Right lobe of liver (tissue), 6 donors: ENCODE data around the gene KIF2A. TPM values are rescaled to one million over a fixed set of nuclear protein-coding genes. Genes with fewer than 3 reads are reported as not detected.

Experiments used
- ATAC-seq, 4 donors: fragments of 200-7000 bp; cut with Tn5 transposase; one replicate each; pipeline ENCODE4 v1.9.1; 2020; ENCODE audit warnings: mild to moderate bottlenecking in 4 of 4, moderate library complexity in 4 of 4
- DNase-seq, 3 donors: peaks; one replicate each; pipeline ENCODE4 v3.0.0-alpha.2; 2020
- H3K27ac ChIP-seq, 3 donors: fragments of 200-600 bp; one replicate each; pipeline ENCODE4 v1.8.0; 2022
- H3K27me3 ChIP-seq, 2 donors: fragments of 200-600 bp; one replicate each; pipeline ENCODE4 v1.8.0; 2022
- H3K36me3 ChIP-seq, 4 donors: fragments of 200-600 bp; sonication (generic) in 1 of 4; one replicate each; pipeline versions ENCODE4 v1.5.1 to v1.8.0; 2017 to 2022; ENCODE audit warnings: control low read depth in 1 of 4
- H3K4me1 ChIP-seq, 4 donors: fragments of 200-600 bp; sonication (generic) in 1 of 4; one replicate each; pipeline versions ENCODE4 v1.5.1 to v1.8.0; 2017 to 2022; ENCODE audit warnings: control low read depth in 1 of 4
- H3K4me3 ChIP-seq, 3 donors: fragments of 200-600 bp; one replicate each; pipeline ENCODE4 v1.8.0; 2022
- H3K9me3 ChIP-seq, 4 donors: fragments of 200-600 bp; sonication (generic) in 1 of 4; one replicate each; pipeline versions ENCODE4 v1.5.1 to v1.8.0; 2017 to 2022; ENCODE audit warnings: control low read depth in 1 of 4
- POLR2A ChIP-seq: fragments of 450-650 bp; IDR thresholded peaks from one replicate; pipeline ENCODE4 v1.6.1; 2017; ENCODE audit warnings: antibody characterized with exemption, mild to moderate bottlenecking
- WGBS: methylation state at CpG from one replicate; pipeline ENCODE4 v1.1.6; 2018; ENCODE audit warnings: low coverage, low lambda C conversion rate; ENCODE audit not compliant: insufficient coverage; ENCODE audit errors: missing lambda C conversion rate; 5-methylcytosine and 5-hydroxymethylcytosine counted together
- intact Hi-C, 2 donors: fragments of 100-400 bp; cut with DNase I; formaldehyde crosslinking; loops; one replicate each; pipeline versions ENCODE4 v1.11.2 to v1.14.1; 2022
- total RNA-seq, 6 experiments: library from RNA; depleted of rRNA in 2 of 6; stranded (reverse); fragments of >200 nt in 2 of 6; fragmentation: NEBNext Ultra II Directional in 3 of 6; extraction: Animal tissue kit (Norgen Biotek cat#: 25700) in 3 of 6; gene quantifications; one replicate each; pipeline versions ENCODE4 v1.1.0 to v1.2.4, GENCODE V29; 2016 to 2023
- TF ChIP-seq, protein P1 (sequence below), 4 donors: fragments of 200-600 bp in 3 of 4; fragments of 450-650 bp in 1 of 4; IDR thresholded peaks; one replicate each; pipeline versions ENCODE4 v1.5.1 to v1.8.0; 2016 to 2022; ENCODE audit warnings: antibody characterized with exemption in 4 of 4, mild to moderate bottlenecking in 2 of 4
- donor health status: DM: no; HTN: yes; CAD: no.
- donor health status: DM: no; HTN: no; CAD: no.
- donor health status: DM: no; HTN: no; CAD: no.
- donor health status: DM: no; HTN: yes; CAD: no.
- donor health status: DM: no; HTN: yes; CAD: no.

The KIF2A gene
- total RNA-seq, 6 experiments from 2014 or later = 4.9 to 10.2 (median 6.7) TPM

DNA sequence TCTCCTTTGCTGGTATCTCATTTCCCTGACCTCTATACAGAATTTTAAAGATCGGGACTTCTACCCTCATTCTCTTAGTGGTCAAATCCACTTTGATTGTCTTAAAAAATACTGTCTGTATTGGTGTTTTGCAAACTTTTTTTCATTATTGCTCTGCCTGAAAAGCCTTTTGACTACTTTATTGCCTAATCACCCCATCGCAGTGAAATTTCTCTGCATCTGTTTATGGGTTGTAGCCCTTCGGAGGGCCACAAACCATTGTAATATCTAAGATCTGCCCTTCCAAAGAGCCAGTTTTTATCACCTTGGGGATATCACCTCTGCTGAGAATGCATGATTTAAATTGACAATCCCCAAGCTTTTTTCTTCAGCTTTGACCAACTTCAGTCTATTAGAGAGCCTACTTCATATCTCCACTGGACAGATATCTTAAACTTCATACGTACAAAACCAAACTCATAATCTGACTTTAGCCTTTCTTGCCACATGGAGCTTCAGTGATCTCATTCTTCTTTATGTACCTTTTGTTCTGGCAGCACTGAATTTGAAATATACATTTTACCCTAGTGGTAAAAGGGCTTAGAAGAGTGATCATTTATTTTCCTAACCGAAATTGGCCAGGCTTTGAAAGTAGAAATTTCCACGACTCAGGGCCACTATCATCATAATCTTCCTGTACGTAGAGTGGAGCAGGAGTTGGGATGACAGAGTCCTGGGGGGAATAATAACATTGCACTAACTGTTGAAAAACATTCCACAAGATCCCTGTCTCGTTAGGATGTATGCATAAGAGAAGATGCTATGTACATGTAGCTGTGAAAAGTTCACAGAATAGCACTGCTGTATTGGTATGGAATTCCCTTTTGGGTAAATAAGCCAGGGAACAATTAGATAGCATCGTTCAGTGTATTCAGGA, 21.4 kb downstream of the KIF2A start:
- no peak for DNase-seq
- intact Hi-C loops = no loop called here
- ATAC-seq = no peak
- H3K9me3 ChIP-seq = no peaks in the 10 kb centered on the region
- no peaks in the 10 kb centered on the region for H3K4me1 ChIP-seq
- TF ChIP-seq, protein P1, sequence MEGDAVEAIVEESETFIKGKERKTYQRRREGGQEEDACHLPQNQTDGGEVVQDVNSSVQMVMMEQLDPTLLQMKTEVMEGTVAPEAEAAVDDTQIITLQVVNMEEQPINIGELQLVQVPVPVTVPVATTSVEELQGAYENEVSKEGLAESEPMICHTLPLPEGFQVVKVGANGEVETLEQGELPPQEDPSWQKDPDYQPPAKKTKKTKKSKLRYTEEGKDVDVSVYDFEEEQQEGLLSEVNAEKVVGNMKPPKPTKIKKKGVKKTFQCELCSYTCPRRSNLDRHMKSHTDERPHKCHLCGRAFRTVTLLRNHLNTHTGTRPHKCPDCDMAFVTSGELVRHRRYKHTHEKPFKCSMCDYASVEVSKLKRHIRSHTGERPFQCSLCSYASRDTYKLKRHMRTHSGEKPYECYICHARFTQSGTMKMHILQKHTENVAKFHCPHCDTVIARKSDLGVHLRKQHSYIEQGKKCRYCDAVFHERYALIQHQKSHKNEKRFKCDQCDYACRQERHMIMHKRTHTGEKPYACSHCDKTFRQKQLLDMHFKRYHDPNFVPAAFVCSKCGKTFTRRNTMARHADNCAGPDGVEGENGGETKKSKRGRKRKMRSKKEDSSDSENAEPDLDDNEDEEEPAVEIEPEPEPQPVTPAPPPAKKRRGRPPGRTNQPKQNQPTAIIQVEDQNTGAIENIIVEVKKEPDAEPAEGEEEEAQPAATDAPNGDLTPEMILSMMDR (IDR thresholded peaks at IDR 0.05) = no peak
- TF ChIP-seq POLR2A = no peak
- no peaks in the 10 kb centered on the region for H3K36me3 ChIP-seq
- no peak overlapping the region for H3K4me3 ChIP-seq
- 81% methylated on average over 9 of the region's 9 CpGs for WGBS
- H3K27ac ChIP-seq = no peak overlapping the region
- no peaks in the 10 kb centered on the region for H3K27me3 ChIP-seq

DNA sequence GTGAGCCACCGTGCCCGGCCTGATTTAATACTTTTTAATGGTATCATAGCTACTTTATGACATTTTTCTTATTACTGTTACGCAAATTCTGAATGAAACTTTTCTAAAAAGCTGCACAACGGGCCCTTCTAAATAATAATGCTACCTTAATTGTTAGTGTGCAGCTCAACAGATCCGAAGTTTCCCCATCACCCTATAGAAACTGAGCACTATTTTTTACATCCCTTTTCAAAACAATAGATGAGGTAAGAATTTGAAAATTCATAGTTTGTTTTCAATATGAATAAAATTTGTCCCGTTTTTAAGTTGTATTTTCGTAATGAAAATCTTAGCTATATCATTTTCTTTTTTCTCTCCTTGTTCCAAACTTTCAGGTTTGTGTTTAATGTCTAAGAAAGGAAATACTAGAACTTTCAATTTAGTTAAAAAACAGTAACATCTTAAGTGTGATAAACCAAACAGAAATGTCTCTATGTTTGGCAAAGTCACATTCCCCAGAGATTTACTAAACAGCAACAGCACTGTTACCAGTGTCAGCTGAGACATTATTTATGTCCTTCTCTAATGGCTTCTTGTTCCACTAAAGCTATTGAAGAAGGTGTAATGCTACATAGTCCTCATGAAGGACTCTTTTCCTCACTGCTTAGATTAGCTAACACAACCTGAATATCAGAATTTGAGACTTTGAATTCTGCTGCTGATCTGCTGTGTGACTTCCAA, 22.9 kb downstream of the KIF2A start:
- Histone ChIP-seq H3K27ac (no peak overlapping the region), H3K36me3 (no peaks in the 10 kb centered on the region), H3K9me3 (no peaks in the 10 kb centered on the region), H3K4me3 (no peak overlapping the region), H3K4me1 (no peaks in the 10 kb centered on the region), H3K27me3 (no peaks in the 10 kb centered on the region)
- DNase-seq (no peak), ATAC-seq (no peak)
- TF ChIP-seq, protein P1 (IDR thresholded peaks at IDR 0.05) = no peak
- TF ChIP-seq POLR2A = no peak
- 74% methylated on average over 6 of the region's 7 CpGs for WGBS
- intact Hi-C loops = no loop called here

DNA sequence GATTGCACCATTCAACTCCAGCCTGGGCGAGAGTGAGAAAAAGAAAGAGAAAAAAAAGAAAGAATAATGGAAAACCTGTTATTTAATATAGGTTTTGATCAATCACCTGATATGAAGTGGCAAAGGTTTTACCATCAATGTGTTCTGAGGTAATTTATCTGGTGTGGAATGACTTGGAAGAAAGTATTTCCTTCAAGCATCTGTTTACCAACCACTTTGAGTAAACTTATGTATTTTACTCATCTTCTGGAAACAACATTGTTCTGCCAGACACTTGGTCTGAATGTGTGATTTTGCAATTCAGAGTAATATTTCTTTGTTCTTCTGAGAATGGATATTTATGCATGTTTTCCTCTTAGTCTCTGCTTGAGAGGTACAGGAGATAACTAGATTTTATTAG, 24.3 kb downstream of the KIF2A start:
- no peak for TF ChIP-seq POLR2A
- TF ChIP-seq, protein P1 (IDR thresholded peaks at IDR 0.05) = no peak
- no peak for ATAC-seq

DNA sequence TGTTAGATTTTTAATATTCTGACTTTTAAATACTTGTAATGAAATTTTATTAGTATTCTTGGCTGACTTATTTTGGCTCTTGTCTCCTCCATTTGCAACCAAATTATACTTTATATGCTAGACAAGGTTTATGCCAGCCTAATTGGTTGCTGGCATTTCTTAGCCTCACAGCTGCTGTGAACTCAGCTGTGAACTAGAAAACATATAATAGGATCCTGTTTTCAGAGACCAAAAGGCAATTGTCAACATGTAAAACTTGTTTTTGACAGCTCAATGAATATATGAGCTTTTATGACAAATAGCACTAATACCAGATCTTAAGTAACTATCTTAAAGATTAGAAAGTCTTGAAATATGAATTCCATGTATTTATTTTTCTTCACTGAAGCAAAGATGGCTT, 25.9 kb downstream of the KIF2A start:
- ATAC-seq (no peak), DNase-seq (no peak)
- H3K4me1 ChIP-seq = no peaks in the 10 kb centered on the region
- intact Hi-C loops = no loop called here
- H3K9me3 ChIP-seq = no peaks in the 10 kb centered on the region
- no peaks in the 10 kb centered on the region for H3K36me3 ChIP-seq
- H3K27me3 ChIP-seq = no peaks in the 10 kb centered on the region
- no peak for TF ChIP-seq POLR2A
- TF ChIP-seq, protein P1 (IDR thresholded peaks at IDR 0.05) = no peak
- H3K27ac ChIP-seq = no peak overlapping the region
- H3K4me3 ChIP-seq = no peak overlapping the region

More for the DNA sequence above, 24.3 kb downstream of the KIF2A start:
- Histone ChIP-seq H3K9me3 (no peaks in the 10 kb centered on the region), H3K27me3 (no peaks in the 10 kb centered on the region), H3K4me3 (no peak overlapping the region), H3K4me1 (no peaks in the 10 kb centered on the region), H3K36me3 (no peaks in the 10 kb centered on the region), H3K27ac (no peak overlapping the region)
- intact Hi-C loops = no loop called here
- DNase-seq = no peak
- 71% methylated on average over 1 of the region's 1 CpG for WGBS
